IMR-90 (cell line): ENCODE data around the gene DOCK4. TPM values are rescaled to one million over a fixed set of nuclear protein-coding genes. Genes with fewer than 3 reads are reported as not detected.

Experiments used
- ATAC-seq: fragments of 200-7000 bp; cut with Tn5 transposase; 2 replicates; pipeline ENCODE4 v1.9.1; 2020; ENCODE audit warnings: low read depth, mild to moderate bottlenecking, moderate library complexity
- BruUV-seq: library from RNA; stranded (reverse); fragments of 400-500 nt; replicated peaks from 2 replicates; lab custom pipeline; 2021; lab: Mats Ljungman, UMichigan
- CTCF ChIA-PET: fragments of 300-600 bp; formaldehyde crosslinking; extraction: SDS; loops from one replicate; lab custom pipeline; 2021; ENCODE audit warnings: antibody characterized with exemption; lab: Yijun Ruan, JAX
- POLR2A ChIA-PET: fragments of 300-600 bp; sonication (Branson Sonifier 250); formaldehyde crosslinking; loops from one replicate; lab custom pipeline; 2022; ENCODE audit warnings: antibody characterized with exemption; ENCODE audit not compliant: unreplicated experiment; lab: Charles Lee
- DNase-seq: peaks from one replicate; pipeline ENCODE4 v3.0.0; 2013
- H2AFZ ChIP-seq: replicated peaks from 2 replicates; pipeline ENCODE3; 2013; ENCODE audit warnings: low read length, mild to moderate bottlenecking; ENCODE audit not compliant: poor library complexity
- H2AK5ac ChIP-seq: 2 replicates; pipeline ENCODE4 v1.6.1; 2013; ENCODE audit warnings: low read depth, low read length, inconsistent platforms
- H2AK9ac ChIP-seq: replicated peaks from 2 replicates; pipeline ENCODE3; 2013; ENCODE audit warnings: mild to moderate bottlenecking, low read depth, low read length, moderate library complexity; ENCODE audit not compliant: poor library complexity
- H2BK120ac ChIP-seq: 2 replicates; pipeline ENCODE4 v1.6.1; 2013; ENCODE audit warnings: low read depth, low read length, inconsistent platforms
- H2BK15ac ChIP-seq: 3 replicates; pipeline ENCODE4 v1.6.1; 2013; ENCODE audit warnings: low read depth, low read length, inconsistent platforms
- H2BK20ac ChIP-seq: 2 replicates; pipeline ENCODE4 v1.6.1; 2013; ENCODE audit warnings: low read depth, mild to moderate bottlenecking, inconsistent platforms, low read length, moderate library complexity
- H2BK5ac ChIP-seq: 2 replicates; pipeline ENCODE4 v1.6.1; 2013; ENCODE audit warnings: mild to moderate bottlenecking, low read depth, low read length, inconsistent platforms; ENCODE audit not compliant: poor library complexity, severe bottlenecking
- H3K14ac ChIP-seq: replicated peaks from 2 replicates; pipeline ENCODE4 v1.6.1; 2013; ENCODE audit warnings: low read depth, low read length, inconsistent platforms
- H3K18ac ChIP-seq: 2 replicates; pipeline ENCODE4 v1.6.1; 2013; ENCODE audit warnings: low read depth, low read length, control low read depth
- H3K23ac ChIP-seq: 2 replicates; pipeline ENCODE4 v1.6.1; 2013; ENCODE audit warnings: low read depth, low read length, inconsistent platforms
- H3K27ac ChIP-seq: 2 replicates; pipeline ENCODE4 v1.5.1; 2013; ENCODE audit warnings: mild to moderate bottlenecking, control low read depth, low read length; ENCODE audit not compliant: insufficient read depth
- H3K27me3 ChIP-seq: 2 replicates; pipeline ENCODE4 v1.6.1; 2013; ENCODE audit warnings: low read length; ENCODE audit not compliant: control insufficient read depth, insufficient read depth
- H3K36me3 ChIP-seq: 2 replicates; pipeline ENCODE4 v1.6.1; 2013; ENCODE audit warnings: low read length, mixed read lengths; ENCODE audit not compliant: control insufficient read depth, insufficient read depth
- H3K4ac ChIP-seq: 2 replicates; pipeline ENCODE4 v1.6.1; 2013; ENCODE audit warnings: low read depth, low read length, inconsistent platforms
- H3K4me1 ChIP-seq: 2 replicates; pipeline ENCODE4 v1.6.1; 2013; ENCODE audit warnings: low read length, mixed read lengths; ENCODE audit not compliant: control insufficient read depth, insufficient read depth
- H3K4me2 ChIP-seq: 2 replicates; pipeline ENCODE4 v1.6.1; 2013; ENCODE audit warnings: low read depth, mild to moderate bottlenecking, control low read depth, low read length, moderate library complexity
- H3K4me3 ChIP-seq: 2 replicates; pipeline ENCODE4 v1.5.1; 2013; ENCODE audit warnings: low read depth, mild to moderate bottlenecking, control low read depth, low read length, moderate library complexity; ENCODE audit not compliant: insufficient read depth
- H3K56ac ChIP-seq: 2 replicates; pipeline ENCODE4 v1.6.1; 2013; ENCODE audit warnings: low read length, inconsistent platforms; ENCODE audit not compliant: insufficient read depth; ENCODE audit errors: extremely low read depth
- H3K79me1 ChIP-seq, 2 experiments: 2 replicates each; pipeline ENCODE4 v1.6.1; 2013; ENCODE audit warnings: low read length in 2 of 2, inconsistent platforms in 1 of 2, low read depth in 1 of 2
- H3K9ac ChIP-seq: 2 replicates; pipeline ENCODE4 v1.6.1; 2013; ENCODE audit warnings: low read depth, low read length, control low read depth
- H3K9me1 ChIP-seq: 2 replicates; pipeline ENCODE4 v1.6.1; 2013; ENCODE audit warnings: low read length, inconsistent platforms; ENCODE audit not compliant: insufficient read depth
- H3K9me3 ChIP-seq: 2 replicates; pipeline ENCODE4 v1.6.1; 2013; ENCODE audit warnings: low read length; ENCODE audit not compliant: control insufficient read depth, insufficient read depth
- H4K20me1 ChIP-seq: 2 replicates; pipeline ENCODE4 v1.6.1; 2013; ENCODE audit warnings: low read length, inconsistent platforms; ENCODE audit not compliant: insufficient read depth
- H4K5ac ChIP-seq: 2 replicates; pipeline ENCODE4 v1.6.1; 2013; ENCODE audit warnings: mild to moderate bottlenecking, low read depth, low read length, control low read depth
- H4K8ac ChIP-seq, 2 experiments: 2 replicates each; pipeline ENCODE4 v1.6.1; 2013; ENCODE audit warnings: low read depth in 2 of 2, low read length in 2 of 2, control low read depth in 1 of 2, inconsistent platforms in 1 of 2
- H4K91ac ChIP-seq: 2 replicates; pipeline ENCODE4 v1.6.1; 2013; ENCODE audit warnings: low read depth, low read length, inconsistent platforms; ENCODE audit not compliant: insufficient read depth
- MAFK ChIP-seq: IDR thresholded peaks from 2 replicates; pipeline ENCODE4 v1.6.1; 2012; ENCODE audit warnings: low read depth, low read length, improper control_type of control experiment
- MAZ ChIP-seq: IDR thresholded peaks from 2 replicates; pipeline ENCODE4 v1.6.1; 2012; ENCODE audit warnings: low read depth, mild to moderate bottlenecking, low read length, improper control_type of control experiment, moderate library complexity, borderline replicate concordance
- NFE2L2 ChIP-seq: fragments of 150-350 bp; IDR thresholded peaks from 2 replicates; pipeline ENCODE4 v1.6.1; 2016; ENCODE audit warnings: low read depth, mild to moderate bottlenecking, low read length
- POLR2A ChIP-seq: IDR thresholded peaks from 2 replicates; pipeline ENCODE4 v1.6.1; 2012; ENCODE audit warnings: mild to moderate bottlenecking, low read depth, low read length
- RCOR1 ChIP-seq: IDR thresholded peaks from 2 replicates; pipeline ENCODE4 v1.6.1; 2012; ENCODE audit warnings: mild to moderate bottlenecking, low read length, improper control_type of control experiment; ENCODE audit not compliant: insufficient replicate concordance
- WGBS, 2 experiments: methylation state at CpG; one replicate each; pipeline versions ENCODE4 v1.1.5 to v1.1.7; 2013; ENCODE audit warnings: missing lambda C conversion rate in 2 of 2; ENCODE audit not compliant: insufficient read length in 1 of 2; ENCODE audit errors: extremely low coverage in 2 of 2; 5-methylcytosine and 5-hydroxymethylcytosine counted together
- dilution Hi-C: fragments of 300-500 bp; cut with HindIII; formaldehyde crosslinking; loops from one replicate; pipeline ENCODE4 v1.14.3; 2018; ENCODE audit warnings: low sequenced_read_pairs; ENCODE audit not compliant: unreplicated experiment
- in situ Hi-C: fragments of 300-500 bp; cut with MboI; formaldehyde crosslinking; loops from 3 replicates; pipeline ENCODE4 v1.14.3; 2019; ENCODE audit warnings: low sequenced_read_pairs, inconsistent platforms, mixed read lengths
- intact Hi-C: fragments of 100-400 bp; cut with micrococcal nuclease; formaldehyde crosslinking; loops from 2 replicates; pipeline ENCODE4 v1.10.0; 2022
- polyA plus RNA-seq, 3 experiments: library from polyadenylated mRNA; depleted of rRNA; stranded (reverse); fragments of >200 nt; gene quantifications; 2 replicates each; pipeline ENCODE4 v1.2.3, GENCODE V29; 2012; ENCODE audit warnings: low replicate concordance in 1 of 3
- total RNA-seq: library from RNA; depleted of rRNA; stranded (reverse); fragments of >200 nt; gene quantifications from 2 replicates; pipeline ENCODE4 v1.2.3, GENCODE V29; 2012

Gene DOCK4
- total and polyA plus RNA-seq, 2 of the 4 experiments (the other 2 are of a cell fraction), result 4.4 to 12.2 TPM

- H4K20me1 ChIP-seq, result no peaks in the 10 kb centered on the region
- peak overlapping the region; percentile 78; the same call in 1 of the 2 replicates for H3K14ac ChIP-seq
- no peak overlapping the region for H2BK5ac ChIP-seq
- H3K9me3 ChIP-seq, result no peaks in the 10 kb centered on the region
- H4K5ac ChIP-seq, result no peak overlapping the region
- peak; percentile 54 for DNase-seq
- peaks cover 5 to 19% of the 10 kb centered on the region in 2 experiments; a peak in 3 of 4 replicates for H3K79me1 ChIP-seq
- H3K4ac ChIP-seq, result no peak overlapping the region
- no peak for TF ChIP-seq MAZ
- TF ChIP-seq POLR2A, result no peak
- TF ChIP-seq RCOR1, result no peak
- no peak for TF ChIP-seq NFE2L2
- peak; percentile 41; the same call in 1 of the 2 replicates for TF ChIP-seq MAFK
- intact Hi-C loops, result no loop called here
- no peak overlapping the region for H2AK5ac ChIP-seq
- H2BK15ac ChIP-seq, result no peak overlapping the region
- ChIA-PET POLR2A (no interaction called here), CTCF (interaction anchor here (0.6 kb wide), 1 partner anchor 33 kb away, joined by 3 read pairs; no protein-coding TSS in a partner anchor)
- no peak overlapping the region for H3K4me3 ChIP-seq
- dilution Hi-C loops, result no loop called here
- no peaks in the 10 kb centered on the region for H3K27me3 ChIP-seq
- no peaks in the 10 kb centered on the region for H3K36me3 ChIP-seq
- peak; percentile 59; the same call in 1 of the 2 replicates for ATAC-seq
- WGBS, 2 experiments, result no CpG with 5 or more reads among the region's 5 CpGs
- H3K9me1 ChIP-seq, result peaks cover 3% of the 10 kb centered on the region; the same call in 1 of the 2 replicates
- H4K8ac ChIP-seq, result no peak overlapping the region
- H3K4me2 ChIP-seq, result 0 out of 2 replicates have a peak overlapping the region, but pooled peaks have one; percentile 44
- no peaks in the 10 kb centered on the region for H3K4me1 ChIP-seq
- no peak overlapping the region for H3K18ac ChIP-seq
- H2BK120ac ChIP-seq, result no peak overlapping the region
- no peak overlapping the region for H3K9ac ChIP-seq
- no peak overlapping the region for H2AFZ ChIP-seq
- BruUV-seq, result no TSS peak
- no peak overlapping the region for H2BK20ac ChIP-seq
- H3K23ac ChIP-seq, result no peak overlapping the region
- no peak overlapping the region for H3K27ac ChIP-seq
- in situ Hi-C loops, result no loop called here
- no peak overlapping the region for H2AK9ac ChIP-seq
- H3K56ac ChIP-seq, result no peak overlapping the region
- no peak overlapping the region for H4K91ac ChIP-seq
Measured at GRCh38 chr7:112112822-112113255, 93.4 kb downstream of the DOCK4 start.
